ENCODE measurements around the gene TTC7B. TPM values are rescaled to one million over a fixed set of nuclear protein-coding genes. Genes with fewer than 3 reads are reported as not detected.

Gene TTC7B
- total RNA-seq, 4 donors from 2014 or later, result 3.3 to 18.1 (median 10.0) TPM

GRCh38 chr14:90495357-90496276 lies 320.6 kb downstream of the TTC7B start:
- Histone ChIP-seq H3K27ac (no peak overlapping the region), H3K4me3 (no peak overlapping the region), H3K36me3 (no peaks in the 10 kb centered on the region), H3K27me3 (peaks cover 0 to 3% (median 0%) of the 10 kb centered on the region in 4 donors), H3K9me3 (no peaks in the 10 kb centered on the region), H3K4me1 (peaks cover 0 to 16% (median 5%) of the 10 kb centered on the region in 3 donors)
- TF ChIP-seq POLR2A (IDR thresholded peaks at IDR 0.05) (no peak), CTCF (IDR thresholded peaks at IDR 0.05) (no peak)
- 56 to 72% methylated on average over 2 to 4 of the region's 12 CpGs for WGBS, 2 donors
- no peak for DNase-seq
- intact Hi-C loops (cut with DNase I), result no loop called here

GRCh38 chr14:90491911-90492531 lies 324.2 kb downstream of the TTC7B start:
- H3K4me3 ChIP-seq, result no peak overlapping the region
- no peak for DNase-seq
- no peaks in the 10 kb centered on the region for H3K36me3 ChIP-seq
- no peaks in the 10 kb centered on the region for H3K9me3 ChIP-seq
- intact Hi-C loops (cut with DNase I), result no loop called here
- no peak for TF ChIP-seq CTCF (IDR thresholded peaks at IDR 0.05)
- no peak for TF ChIP-seq POLR2A (IDR thresholded peaks at IDR 0.05)
- peaks cover 0 to 19% (median 5%) of the 10 kb centered on the region in 3 donors for H3K4me1 ChIP-seq
- H3K27me3 ChIP-seq, result no peaks in the 10 kb centered on the region
- H3K27ac ChIP-seq, result no peak overlapping the region
- WGBS, 2 donors, result 46 to 70% methylated on average over 9 to 10 of the region's 11 CpGs

- Histone ChIP-seq H3K27me3 (no peaks in the 10 kb centered on the region), H3K9me3 (no peaks in the 10 kb centered on the region), H3K4me3 (no peak overlapping the region), H3K4me1 (peaks cover 0 to 19% (median 5%) of the 10 kb centered on the region in 3 donors), H3K36me3 (no peaks in the 10 kb centered on the region), H3K27ac (no peak overlapping the region)
- intact Hi-C loops (cut with DNase I), result no loop called here
- no peak for DNase-seq
- WGBS, 2 donors, result 11 to 29% methylated on average over 2 to 4 of the region's 9 CpGs
- TF ChIP-seq CTCF (IDR thresholded peaks at IDR 0.05) (no peak), POLR2A (IDR thresholded peaks at IDR 0.05) (no peak)
Observed at GRCh38 chr14:90491221-90491885, 324.9 kb downstream of the TTC7B start.

GRCh38 chr14:90490720-90491050 lies 325.5 kb downstream of the TTC7B start:
- intact Hi-C loops (cut with DNase I), result no loop called here
- TF ChIP-seq CTCF (IDR thresholded peaks at IDR 0.05) (no peak), POLR2A (IDR thresholded peaks at IDR 0.05) (no peak)
- DNase-seq, result no peak
- H3K27ac ChIP-seq, result no peak overlapping the region
- H3K4me3 ChIP-seq, result no peak overlapping the region
- no peaks in the 10 kb centered on the region for H3K36me3 ChIP-seq
- H3K9me3 ChIP-seq, result no peaks in the 10 kb centered on the region
- peaks cover 0 to 19% (median 5%) of the 10 kb centered on the region in 3 donors for H3K4me1 ChIP-seq
- WGBS, 2 donors, result 75 to 100% methylated on average over 2 of the region's 3 CpGs
- no peaks in the 10 kb centered on the region for H3K27me3 ChIP-seq

Data from esophagus squamous epithelium (tissue), 5 donors.